HG03159 (cell line): Measurements from ENCODE around the gene CSNK1D.
A peak's percentile ranks its signal among the peaks of the same experiment; 100 is the strongest.

ENCODE experiments used
- ATAC-seq: cut with Tn5 transposase; IDR thresholded peaks from one replicate; pipeline ENCODE4 v1.9.1; 2021; ENCODE audit warnings: mild to moderate bottlenecking, moderate library complexity; ENCODE audit not compliant: unreplicated experiment

CSNK1D gene

DNA sequence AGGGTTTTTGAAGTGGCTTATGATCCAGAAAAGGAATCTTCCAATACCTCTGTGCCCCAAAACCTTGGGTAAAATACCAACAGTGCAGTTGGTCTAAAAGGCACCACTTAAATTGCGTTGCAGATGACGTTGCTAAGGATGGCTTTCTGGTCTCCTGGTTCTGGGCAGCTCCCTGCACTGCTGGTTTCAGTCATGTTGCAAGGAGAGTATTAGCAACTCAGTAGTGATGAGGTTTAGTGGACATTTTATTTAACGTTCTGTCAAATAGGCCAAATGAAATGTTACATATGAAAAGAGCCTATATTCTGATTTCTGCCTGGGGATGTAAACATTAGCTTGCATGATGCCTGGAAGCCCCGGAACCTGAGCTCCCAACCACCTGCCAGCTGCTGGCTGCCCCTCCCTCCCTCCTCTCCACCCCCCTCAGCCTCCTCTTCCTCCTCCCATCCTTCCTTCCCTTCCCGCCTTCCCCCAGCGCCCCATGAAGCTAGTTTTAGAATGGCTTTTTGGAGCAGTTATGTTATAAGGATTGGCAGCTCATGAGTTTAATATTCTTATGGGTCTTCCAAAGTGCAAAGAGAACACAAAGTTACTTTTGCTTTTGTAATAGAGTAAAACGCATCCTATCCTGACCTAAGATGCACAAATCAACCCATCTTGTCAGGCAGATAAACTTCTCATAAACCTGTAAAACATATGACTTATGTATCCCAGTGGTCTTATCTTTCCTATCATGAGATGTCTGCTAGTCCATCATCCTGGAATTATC, 23.2 kb upstream of the CSNK1D start:
- ATAC-seq = no peak

DNA sequence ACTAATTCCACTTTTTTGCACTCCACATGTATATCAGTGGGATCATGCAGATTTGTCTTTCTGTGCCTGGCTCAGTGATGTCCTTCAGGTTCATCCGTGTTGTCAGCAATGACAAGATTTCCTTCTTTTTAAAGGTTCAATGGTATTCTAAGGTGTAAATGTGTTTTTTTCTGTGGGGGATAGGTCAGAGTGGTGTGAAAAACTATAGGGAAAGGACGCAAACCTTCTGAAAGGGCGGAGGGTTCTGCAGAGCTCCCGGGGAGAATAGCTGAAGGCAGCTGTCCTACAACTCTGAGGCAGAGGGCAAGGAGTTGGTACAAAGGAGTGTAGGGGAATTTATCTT, 21.9 kb upstream of the CSNK1D start:
- no peak for ATAC-seq

DNA sequence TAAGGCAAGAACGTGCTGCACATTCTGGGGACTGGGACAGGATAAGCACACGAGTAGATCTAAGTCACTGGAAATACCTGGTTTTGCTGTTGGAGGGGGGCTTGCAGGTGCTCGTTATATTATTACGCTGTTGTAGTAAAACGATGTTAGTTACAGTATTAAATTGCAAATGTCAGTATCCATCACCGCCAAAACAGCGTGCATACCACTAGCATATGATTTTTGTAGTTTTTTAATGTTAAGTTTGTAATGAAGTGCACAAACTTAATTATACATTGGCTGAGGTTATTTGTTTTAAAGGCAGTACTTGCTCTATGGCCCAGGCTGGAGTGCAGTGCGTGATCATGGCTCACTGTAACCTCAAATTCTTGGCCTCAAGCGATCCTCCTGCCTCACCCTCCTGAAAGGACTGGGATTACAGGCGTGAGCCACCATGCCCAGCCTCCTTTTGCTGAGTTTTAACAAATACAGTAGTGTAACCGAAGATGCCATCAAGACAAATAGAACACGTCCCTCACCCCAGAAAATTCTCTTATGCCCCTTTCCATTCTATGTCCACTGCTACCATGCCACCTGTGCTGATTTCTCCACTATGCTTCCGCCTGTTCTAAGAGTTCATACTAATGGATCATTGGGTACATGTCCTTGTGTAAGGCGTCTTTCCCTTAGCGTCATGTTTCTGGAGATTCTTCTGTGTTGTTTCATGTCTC, 20.7 kb upstream of the CSNK1D start:
- ATAC-seq = no peak

DNA sequence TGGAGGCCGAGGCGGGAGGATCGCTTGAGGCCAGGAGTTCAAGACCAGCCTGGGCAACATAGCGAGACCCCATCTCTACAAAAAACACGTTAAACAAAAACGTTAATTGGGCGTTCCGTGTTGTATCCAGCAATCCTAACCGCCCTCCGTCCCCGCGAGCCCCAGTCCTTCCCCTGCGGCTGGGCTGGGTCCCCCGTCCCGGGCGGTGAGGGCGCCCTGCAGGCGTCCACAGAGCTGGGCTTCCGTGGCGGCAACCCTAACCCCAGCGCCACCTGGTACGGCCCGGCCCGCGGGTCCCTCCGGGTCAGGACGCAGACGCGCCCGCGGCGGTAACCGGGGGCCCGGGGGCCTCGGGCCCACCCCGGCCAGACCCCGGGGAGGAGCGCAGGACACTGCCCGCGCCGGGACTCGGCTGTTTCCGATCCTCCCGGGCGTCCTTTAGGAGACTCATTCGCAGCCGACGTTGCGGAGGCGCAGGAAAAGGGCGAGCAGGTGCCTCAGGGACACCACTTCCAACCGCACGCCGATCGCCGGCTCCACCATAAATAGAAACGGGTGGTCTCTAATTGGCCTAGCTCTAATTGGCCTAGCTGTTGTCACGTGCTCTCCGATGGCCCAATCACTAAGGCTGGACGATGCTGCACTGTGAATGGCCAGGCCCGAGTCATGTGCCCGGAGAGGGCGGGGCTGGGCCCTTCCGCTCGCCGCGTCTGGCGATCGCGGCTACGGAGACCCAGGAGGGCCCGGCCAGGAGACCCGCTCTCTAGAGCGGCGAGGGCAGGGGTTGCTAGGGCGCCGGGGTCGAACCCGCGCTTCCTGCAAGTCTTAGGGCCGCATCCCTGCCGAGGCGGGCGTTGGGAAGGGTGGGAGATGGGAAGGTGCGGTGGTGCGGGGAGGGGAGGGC, 19.0 kb upstream of the CSNK1D start:
- ATAC-seq = peak; percentile 91

DNA sequence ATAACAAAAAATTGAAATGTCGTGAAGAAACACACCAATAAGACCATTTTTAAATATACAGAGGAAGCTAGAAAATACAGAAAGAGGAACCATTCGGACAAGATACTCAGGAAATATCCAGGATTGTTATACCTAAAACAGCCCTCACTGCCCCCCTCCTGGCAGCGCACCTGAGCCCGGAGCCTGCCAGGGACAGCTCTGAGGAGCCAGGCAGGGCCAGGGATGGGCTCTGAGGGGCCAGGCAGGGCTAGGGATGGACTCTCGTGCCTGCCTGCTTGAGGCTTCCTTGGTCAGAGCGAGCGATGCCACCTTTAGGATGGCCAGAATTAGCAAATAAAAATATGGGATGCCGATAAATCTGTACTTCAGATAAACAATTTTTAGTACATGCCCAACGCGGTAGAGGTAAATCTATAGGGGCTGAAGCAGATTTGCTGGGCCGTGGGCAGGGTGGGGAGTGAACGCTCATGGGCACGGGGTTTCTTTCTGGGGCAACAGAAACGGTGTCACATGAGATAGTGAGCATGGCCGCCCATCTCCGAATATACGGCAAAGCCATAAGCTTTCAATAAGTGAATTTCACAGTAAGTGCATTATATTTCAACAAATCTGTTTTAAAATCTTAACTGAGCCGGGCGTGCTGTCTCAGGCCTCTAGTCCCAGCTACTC, 18.2 kb upstream of the CSNK1D start:
- no peak for ATAC-seq

DNA sequence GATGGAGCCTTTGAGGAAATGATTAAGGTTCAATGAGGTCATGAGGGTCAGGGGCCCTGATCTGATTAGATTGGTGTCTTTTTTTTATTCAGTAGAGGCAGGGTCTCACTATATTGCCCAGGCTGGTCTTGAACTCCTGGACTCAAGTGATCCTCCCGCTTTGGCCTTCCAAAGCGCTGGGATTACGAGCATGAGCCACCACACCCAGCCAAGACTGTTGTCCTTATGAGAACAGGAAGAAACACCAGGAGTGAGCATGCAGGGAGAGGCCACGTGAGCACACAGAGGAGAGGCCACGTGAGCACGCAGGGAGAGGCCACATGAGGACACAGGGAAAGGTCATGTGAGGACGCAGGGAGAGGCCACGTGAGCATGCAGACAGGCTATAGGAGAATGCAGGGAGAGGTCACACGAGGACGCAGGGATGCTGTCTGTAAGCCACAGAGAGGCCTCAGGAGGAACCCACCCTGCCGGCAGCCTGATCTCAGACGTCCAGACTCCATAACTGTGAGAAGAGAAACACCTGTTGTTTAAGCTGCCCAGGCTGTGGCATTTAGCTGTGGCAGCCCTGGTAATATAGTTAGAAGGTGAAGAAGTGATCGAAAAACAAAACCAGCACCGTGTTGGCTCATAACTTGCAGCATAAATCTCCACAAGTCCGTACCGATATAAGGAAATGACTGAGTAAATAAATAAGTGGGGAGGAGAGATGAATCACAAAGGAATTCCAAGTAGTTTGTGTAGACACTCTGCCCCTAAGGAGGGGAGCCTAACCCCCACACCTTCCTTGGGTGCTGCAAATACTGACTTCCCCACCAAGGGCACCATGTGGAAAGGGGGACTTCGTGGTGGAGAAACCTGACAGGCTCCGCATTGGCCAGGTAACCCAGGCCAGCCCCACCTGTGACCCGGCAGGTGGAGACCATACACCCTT, 14.6 kb upstream of the CSNK1D start:
- ATAC-seq = no peak

DNA sequence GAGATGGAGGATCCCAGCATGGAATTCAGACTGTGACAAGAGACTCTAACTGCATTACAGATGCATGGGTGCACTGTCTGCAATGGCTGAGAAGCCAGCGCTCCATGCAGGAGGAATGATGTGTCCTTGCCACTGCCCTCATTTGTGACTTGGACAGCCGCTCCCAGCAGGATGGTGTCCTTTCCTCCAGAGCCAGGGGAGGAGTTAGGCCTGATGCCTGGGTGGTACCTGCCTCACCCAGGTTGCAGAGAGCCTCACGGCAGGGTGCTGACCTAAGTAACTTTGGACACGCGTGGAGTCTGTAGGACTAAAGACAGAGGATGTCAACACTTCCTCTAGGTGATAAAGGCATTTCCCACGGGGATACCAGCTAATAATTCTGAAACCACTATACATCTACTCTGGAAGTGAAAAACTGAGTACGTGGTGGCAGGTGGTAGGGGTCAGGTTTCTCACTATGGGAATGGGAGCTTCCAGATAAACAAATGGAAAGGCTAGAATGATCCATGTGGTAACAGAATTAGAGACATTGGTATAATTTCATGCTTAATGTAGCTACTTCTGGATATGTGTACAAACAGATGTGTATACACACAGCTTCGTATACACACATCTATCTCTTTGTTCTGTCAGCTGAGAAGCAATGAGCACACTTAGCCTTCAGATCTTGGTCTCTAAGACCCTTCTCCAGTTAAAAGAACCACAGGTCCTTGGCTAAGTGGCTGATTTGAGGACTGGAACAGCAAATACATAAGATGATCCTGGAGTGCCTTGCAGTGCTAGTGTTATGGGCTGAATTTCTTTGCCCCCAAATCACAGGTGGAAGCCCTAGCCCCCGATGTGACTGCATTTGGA, 13.7 kb upstream of the CSNK1D start:
- no peak for ATAC-seq

DNA sequence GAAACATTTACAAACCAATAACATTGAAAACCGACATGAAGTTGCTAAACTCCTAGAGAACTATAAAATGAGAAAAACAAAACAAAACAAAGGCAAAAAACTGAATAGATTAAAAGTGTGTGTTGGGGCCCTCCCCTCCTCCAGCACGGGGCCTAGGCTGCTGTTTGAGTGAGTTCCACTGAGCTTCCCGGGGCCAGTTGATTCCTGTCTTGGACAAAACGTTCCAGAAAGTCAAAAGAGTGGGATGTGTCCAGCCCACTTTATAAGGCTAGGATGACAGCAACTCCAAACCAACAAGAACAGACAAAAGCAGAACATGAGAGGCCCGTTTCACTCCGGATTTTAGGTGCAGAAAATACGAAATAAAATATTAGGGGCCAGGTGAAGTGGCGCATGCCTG, 11.6 kb upstream of the CSNK1D start:
- no peak for ATAC-seq

DNA sequence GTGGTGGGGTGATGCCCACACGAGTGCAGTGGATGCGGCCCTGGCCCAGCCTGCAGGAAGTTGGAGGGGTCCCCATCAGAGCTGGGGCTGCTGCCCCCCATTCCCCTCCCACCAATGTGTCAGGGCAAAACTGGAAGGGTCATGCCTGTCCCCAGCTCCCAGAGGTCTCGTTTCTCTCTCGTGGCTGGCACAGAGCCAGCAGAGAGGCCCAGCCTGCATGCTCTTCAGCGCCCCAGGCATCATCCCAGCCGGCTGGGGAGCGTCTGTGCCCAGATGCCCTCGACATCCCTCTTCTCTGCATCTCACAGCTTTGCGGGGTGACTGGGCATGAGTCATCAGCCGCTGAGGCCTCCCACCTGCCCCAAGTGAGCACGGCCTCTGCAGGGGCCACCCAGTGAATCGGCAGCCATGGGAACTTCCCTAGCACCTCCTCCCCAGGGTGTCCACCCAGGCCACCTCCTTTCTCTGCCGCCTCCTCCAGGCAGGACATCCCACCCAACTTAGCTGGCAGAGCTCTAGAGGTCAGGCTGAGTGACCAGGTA, 9.8 kb upstream of the CSNK1D start:
- ATAC-seq = no peak

DNA sequence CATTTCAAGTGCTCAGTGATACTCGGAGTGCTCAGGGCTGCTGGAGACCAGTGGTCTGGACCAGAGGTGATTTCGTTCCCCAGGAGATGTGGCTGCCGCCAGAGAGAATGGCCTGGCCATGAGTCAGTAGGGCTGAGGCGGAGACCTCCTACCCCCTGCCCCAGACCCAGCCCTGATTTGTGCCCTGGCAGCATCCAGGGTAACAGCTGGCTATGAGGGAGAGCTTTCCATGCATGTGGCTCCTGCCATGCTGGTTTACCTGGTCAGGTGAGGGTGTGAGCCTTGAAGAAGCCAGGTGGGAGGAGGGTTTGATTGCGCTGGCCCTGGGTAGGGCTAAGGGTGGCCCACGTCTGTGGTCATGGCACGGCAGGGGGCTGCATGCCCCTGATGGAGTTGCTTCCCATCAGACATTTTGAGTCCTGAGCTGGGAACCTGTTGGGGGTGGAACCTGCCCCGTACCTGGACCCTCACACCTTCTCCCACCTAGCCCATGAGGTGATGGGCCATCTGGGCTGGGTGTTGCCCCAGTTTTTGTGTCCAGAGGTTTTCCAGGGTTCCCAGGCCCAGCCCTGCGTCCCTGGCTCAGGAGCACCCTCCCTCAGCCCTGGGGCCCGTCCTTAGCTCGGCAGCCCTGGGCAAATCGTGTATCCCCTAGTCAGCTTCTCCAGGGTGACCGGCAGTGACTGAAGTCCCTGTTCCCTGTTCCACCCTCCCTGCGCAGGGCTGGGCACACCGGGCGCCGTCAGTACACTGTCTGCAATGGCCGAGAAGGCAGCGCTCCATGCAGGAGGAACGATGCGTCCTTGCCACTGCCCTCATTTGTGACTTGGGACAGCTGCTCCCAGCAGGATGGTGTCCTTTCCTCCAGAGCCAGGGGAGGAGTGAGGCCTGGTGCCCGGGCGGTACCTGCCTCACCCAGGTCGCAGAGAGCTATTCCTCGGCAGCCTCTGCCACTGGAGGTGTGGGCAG, 9.0 kb upstream of the CSNK1D start:
- ATAC-seq = no peak

DNA sequence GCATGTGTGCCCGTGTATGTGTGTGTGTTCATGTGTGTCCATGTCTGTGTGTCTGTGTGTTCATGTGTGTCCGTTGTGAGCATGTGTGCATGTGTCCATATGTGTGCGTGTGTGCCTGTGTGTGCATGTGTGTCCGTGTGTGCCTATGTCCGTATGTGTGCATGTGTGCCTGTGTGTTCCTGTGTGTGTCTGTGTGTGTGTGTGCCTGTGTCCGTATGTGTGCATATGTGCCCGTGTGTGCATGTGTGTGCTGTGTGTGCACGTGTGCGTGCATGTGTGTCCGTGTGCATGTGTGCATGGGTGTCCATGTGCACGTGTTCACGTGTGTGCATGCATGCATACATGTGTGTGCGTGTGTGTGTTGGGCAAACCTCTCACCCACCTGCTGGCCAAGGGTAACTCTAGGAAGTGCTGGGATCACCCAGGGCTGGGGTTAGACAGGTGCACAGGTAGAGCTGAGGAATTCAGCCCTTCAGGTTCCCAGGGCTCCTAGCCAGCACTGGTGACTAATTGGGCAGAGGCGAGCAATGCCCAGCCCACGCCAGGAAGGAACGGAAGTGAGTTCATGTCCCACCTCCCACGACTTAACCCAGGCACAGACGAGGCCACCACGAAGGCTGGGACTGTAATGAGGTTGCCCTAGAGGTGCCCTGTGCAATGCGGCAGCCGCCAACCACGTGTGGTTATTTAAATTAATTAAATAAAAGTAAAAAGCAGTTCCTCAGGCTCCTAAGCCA, 8.2 kb upstream of the CSNK1D start:
- ATAC-seq = no peak

DNA sequence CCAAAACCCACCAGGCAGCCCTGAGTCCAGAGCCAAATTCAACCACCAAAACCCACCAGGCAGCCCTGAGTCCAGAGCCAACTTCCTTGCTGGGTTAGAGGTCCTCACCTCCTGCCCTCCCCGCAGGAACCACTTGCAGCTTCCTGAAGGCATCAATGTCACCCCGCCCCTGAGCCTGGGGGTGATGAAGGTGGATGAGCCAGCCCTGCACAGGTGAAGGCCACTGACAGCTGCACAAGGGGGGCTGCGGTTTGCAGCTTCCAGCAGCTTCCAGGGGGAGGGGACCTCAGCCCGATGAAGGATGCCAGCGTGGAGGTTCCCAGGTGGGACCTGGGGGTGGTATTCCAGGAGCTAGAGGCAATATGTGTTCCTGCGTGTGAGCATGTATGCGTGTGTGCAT, 7.6 kb upstream of the CSNK1D start:
- ATAC-seq = no peak

DNA sequence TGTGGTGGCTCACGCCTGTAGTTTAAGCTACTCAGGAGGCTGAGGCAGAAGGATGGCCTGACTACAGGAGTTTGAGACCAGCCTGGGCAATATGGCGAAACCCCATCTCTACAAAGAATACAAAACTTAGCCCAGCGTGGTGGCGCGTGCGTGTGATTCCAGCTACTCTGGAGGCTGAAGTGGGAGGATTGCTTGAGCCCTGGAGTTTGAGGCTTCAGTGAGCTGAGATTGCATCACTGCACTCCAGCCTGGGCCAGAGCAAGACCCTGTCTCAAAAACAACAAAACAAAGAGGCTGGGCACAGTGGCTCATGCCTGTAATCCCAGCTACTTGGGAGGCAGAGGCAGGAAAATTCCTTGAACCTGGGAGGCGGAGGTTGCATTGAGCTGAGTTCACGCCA, 7.0 kb upstream of the CSNK1D start:
- no peak for ATAC-seq

DNA sequence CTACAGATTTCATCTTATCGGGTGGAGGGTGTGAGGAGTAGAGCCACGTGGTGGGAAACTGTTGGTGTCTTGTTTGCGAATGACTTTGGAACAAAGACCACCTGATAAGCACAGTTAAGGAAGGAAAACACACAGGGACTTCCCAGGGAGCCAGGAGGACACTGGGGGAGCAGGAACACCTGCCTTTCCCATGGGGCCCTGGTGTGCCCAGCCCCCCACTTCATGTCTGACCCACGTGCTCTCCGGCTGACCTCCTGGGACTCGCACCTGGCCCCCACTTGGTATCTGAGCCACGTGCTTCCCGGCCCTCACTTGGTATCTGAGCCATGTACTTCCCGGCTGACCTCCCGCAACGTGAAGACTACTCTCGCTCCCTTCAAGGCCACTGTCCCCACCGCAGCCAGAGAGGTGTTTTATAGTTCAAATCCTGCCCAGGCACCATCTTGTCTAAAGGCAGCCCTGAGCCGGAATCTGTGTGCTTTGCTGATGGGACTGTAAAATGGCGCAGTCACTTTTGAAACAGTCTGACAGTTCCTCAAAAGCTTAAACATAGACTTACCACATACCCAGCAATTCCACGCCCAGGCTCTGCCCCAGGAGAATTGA, 5.4 kb upstream of the CSNK1D start:
- ATAC-seq = no peak

DNA sequence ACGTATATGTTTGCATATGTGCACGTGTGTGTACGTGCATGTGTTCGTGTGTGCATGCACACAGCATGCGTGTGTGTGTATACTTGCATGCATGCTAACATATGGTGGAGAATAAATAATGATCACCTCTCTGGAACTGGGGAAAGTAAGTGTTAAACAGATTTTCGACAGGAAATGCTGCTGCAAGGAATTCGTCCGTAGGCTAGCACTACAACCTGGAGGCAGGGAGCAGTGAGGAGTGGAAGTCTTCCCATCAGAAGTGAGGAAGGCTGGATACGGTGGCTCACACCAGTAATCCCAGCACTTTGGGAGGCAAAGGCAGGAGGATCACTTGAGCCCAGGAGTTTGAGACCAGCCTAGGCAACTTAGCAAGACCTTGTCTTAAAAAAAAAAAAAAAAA, 4.8 kb upstream of the CSNK1D start:
- ATAC-seq = no peak

DNA sequence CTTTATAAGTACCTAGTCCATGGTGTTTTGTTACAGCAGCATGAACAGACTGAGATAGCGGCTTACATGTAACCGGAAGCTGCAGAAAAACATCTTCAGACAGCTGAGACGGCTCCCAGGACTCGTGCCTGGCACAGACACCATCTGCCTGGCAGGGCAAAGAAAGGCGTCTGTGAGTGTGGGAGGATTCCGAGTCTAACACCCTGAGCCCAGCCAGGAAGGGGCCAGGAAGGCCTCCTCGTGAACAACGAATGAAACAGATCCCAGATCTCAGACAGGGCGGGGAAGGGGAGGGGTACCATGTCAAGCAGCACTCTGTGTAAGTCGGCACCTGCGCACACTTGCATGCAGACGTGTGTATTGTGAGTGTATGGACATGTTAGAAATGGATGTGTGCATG, 4.4 kb upstream of the CSNK1D start:
- ATAC-seq = no peak

DNA sequence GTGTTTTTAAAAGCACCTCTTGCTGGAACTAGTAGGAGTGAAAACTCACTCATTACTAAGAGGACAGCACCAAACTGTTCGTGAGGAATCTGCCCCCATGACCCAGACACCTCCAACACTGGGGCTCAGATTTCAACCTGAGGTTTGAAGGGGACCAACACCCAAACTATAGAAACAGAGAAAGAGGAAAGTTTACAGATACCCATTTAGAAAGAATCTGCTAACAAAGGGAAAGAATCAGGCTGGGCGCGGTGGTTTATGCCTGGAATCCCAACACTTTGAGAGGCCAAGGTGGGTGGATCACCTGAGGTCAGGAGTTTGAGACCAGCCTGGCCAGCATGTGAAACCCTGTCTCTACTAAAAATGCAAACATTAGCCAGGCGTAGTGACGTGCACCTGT, 3.4 kb upstream of the CSNK1D start:
- ATAC-seq = no peak
